H9 (cell line): ENCODE measurements around the gene DUOXA2. TPM values are rescaled to one million over a fixed set of nuclear protein-coding genes. Genes with fewer than 3 reads are reported as not detected.
"Not testable (repeated sequence)": the region's sequence is repeated elsewhere in the genome, so short reads cannot be mapped to it uniquely, and the experiment has no call there.

Experiments used
- DNase-seq: peaks from one replicate; pipeline ENCODE4 v3.0.0-alpha.2; 2017
- H2AFZ ChIP-seq: one replicate; pipeline ENCODE4 v1.6.1; 2013; ENCODE audit warnings: mild to moderate bottlenecking, low read length, control low read depth, moderate library complexity
- H2AK5ac ChIP-seq: 2 replicates; pipeline ENCODE4 v1.6.1; 2013; ENCODE audit warnings: low read length, control low read depth, mixed read lengths; ENCODE audit not compliant: insufficient read length
- H2BK120ac ChIP-seq: one replicate; pipeline ENCODE4 v1.6.1; 2013; ENCODE audit warnings: low read depth, mild to moderate bottlenecking, low read length, control low read depth, inconsistent platforms; ENCODE audit not compliant: poor library complexity, severe bottlenecking
- H2BK12ac ChIP-seq: 2 replicates; pipeline ENCODE4 v1.6.1; 2013; ENCODE audit warnings: low read length, control low read depth, mixed read lengths, low read depth; ENCODE audit not compliant: insufficient read length
- H2BK15ac ChIP-seq: 2 replicates; pipeline ENCODE4 v1.6.1; 2013; ENCODE audit warnings: low read depth, low read length, control low read depth
- H2BK20ac ChIP-seq: one replicate; pipeline ENCODE4 v1.6.1; 2013; ENCODE audit warnings: low read depth, mild to moderate bottlenecking, low read length, control low read depth, inconsistent platforms; ENCODE audit not compliant: poor library complexity, severe bottlenecking
- H2BK5ac ChIP-seq: 2 replicates; pipeline ENCODE4 v1.6.1; 2013; ENCODE audit warnings: low read length, control low read depth, mixed read lengths; ENCODE audit not compliant: insufficient read length
- H3K14ac ChIP-seq: 2 replicates; pipeline ENCODE4 v1.6.1; 2013; ENCODE audit warnings: low read length, control low read depth; ENCODE audit not compliant: insufficient read depth
- H3K18ac ChIP-seq: 2 replicates; pipeline ENCODE4 v1.6.1; 2013; ENCODE audit warnings: low read depth, mild to moderate bottlenecking, mixed read lengths, low read length, control low read depth; ENCODE audit not compliant: insufficient read length
- H3K23ac ChIP-seq: 2 replicates; pipeline ENCODE4 v1.6.1; 2013; ENCODE audit warnings: low read length, control low read depth, mixed read lengths, low read depth; ENCODE audit not compliant: insufficient read length
- H3K23me2 ChIP-seq: 2 replicates; pipeline ENCODE4 v1.6.1; 2013; ENCODE audit warnings: low read depth, mild to moderate bottlenecking, mixed read lengths, low read length, control low read depth; ENCODE audit not compliant: insufficient read length, poor library complexity, severe bottlenecking
- H3K27ac ChIP-seq: 2 replicates; pipeline ENCODE4 v1.5.1; 2013; ENCODE audit warnings: low read length, control low read depth, mixed read lengths, low read depth; ENCODE audit not compliant: insufficient read length
- H3K27me3 ChIP-seq: 2 replicates; pipeline ENCODE4 v1.6.1; 2013; ENCODE audit warnings: low read length, control low read depth, inconsistent platforms; ENCODE audit not compliant: insufficient read depth
- H3K4ac ChIP-seq: 2 replicates; pipeline ENCODE4 v1.6.1; 2013; ENCODE audit warnings: low read depth, mild to moderate bottlenecking, control low read depth, inconsistent platforms, low read length, moderate library complexity
- H3K4me1 ChIP-seq: 2 replicates; pipeline ENCODE4 v1.6.1; 2013; ENCODE audit warnings: low read length, control low read depth, inconsistent platforms; ENCODE audit not compliant: insufficient read depth
- H3K4me2 ChIP-seq: 2 replicates; pipeline ENCODE4 v1.6.1; 2013; ENCODE audit warnings: low read length, control low read depth, mixed read lengths; ENCODE audit not compliant: insufficient read length, insufficient read depth
- H3K56ac ChIP-seq: 2 replicates; pipeline ENCODE4 v1.6.1; 2013; ENCODE audit warnings: low read depth, mild to moderate bottlenecking, mixed read lengths, low read length, control low read depth; ENCODE audit not compliant: insufficient read length
- H3K79me1 ChIP-seq: 2 replicates; pipeline ENCODE4 v1.6.1; 2013; ENCODE audit warnings: low read depth, mild to moderate bottlenecking, moderate library complexity, low read length, control low read depth, inconsistent platforms; ENCODE audit not compliant: insufficient read depth, poor library complexity, severe bottlenecking
- H3K79me2 ChIP-seq: 2 replicates; pipeline ENCODE4 v1.6.1; 2013; ENCODE audit warnings: low read length, control low read depth, inconsistent platforms; ENCODE audit not compliant: insufficient read depth
- H3K9ac ChIP-seq: 2 replicates; pipeline ENCODE4 v1.6.1; 2013; ENCODE audit warnings: low read length, control low read depth, mixed read lengths; ENCODE audit not compliant: insufficient read length; ENCODE audit errors: extremely low read depth
- H3K9me3 ChIP-seq: one replicate; pipeline ENCODE4 v1.6.1; 2013; ENCODE audit warnings: low read depth, low read length, inconsistent platforms; ENCODE audit not compliant: control insufficient read depth
- H3T11ph ChIP-seq: one replicate; pipeline ENCODE4 v1.6.1; 2013; ENCODE audit warnings: mild to moderate bottlenecking, low read length, control low read depth, inconsistent platforms
- H4K20me1 ChIP-seq: one replicate; pipeline ENCODE4 v1.6.1; 2013; ENCODE audit not compliant: control insufficient read depth, insufficient read length, insufficient read depth
- H4K5ac ChIP-seq: 2 replicates; pipeline ENCODE4 v1.6.1; 2013; ENCODE audit warnings: low read depth, mild to moderate bottlenecking, mixed read lengths, low read length, control low read depth; ENCODE audit not compliant: insufficient read length
- H4K8ac ChIP-seq: replicated peaks from 2 replicates; pipeline ENCODE4 v1.6.1; 2013; ENCODE audit warnings: low read length, control low read depth, mixed read lengths, low read depth; ENCODE audit not compliant: insufficient read length
- H4K91ac ChIP-seq: 2 replicates; pipeline ENCODE4 v1.6.1; 2013; ENCODE audit warnings: low read depth, mild to moderate bottlenecking, moderate library complexity, mixed read lengths, low read length, control low read depth; ENCODE audit not compliant: insufficient read length
- H3K27ac Mint-ChIP-seq, 3 experiments: 2 replicates in 2 of 3; 3 replicates in 1 of 3; pipeline ENCODE4 v1.8.0; 2020 to 2021; ENCODE audit warnings: mixed read lengths in 3 of 3, mild to moderate bottlenecking in 1 of 3, moderate library complexity in 1 of 3
- H3K27me3 Mint-ChIP-seq: 2 replicates; pipeline ENCODE4 v1.8.0; 2021; ENCODE audit warnings: low read depth, mild to moderate bottlenecking, moderate library complexity, mixed read lengths
- H3K36me3 Mint-ChIP-seq, 3 experiments: 2 replicates in 2 of 3; 3 replicates in 1 of 3; pipeline ENCODE4 v1.8.0; 2020 to 2021; ENCODE audit warnings: low read depth in 3 of 3, mixed read lengths in 3 of 3; ENCODE audit not compliant: insufficient read depth in 1 of 3
- H3K4me1 Mint-ChIP-seq, 2 experiments: 2 replicates each; pipeline ENCODE4 v1.8.0; 2020; ENCODE audit warnings: mixed read lengths in 2 of 2
- H3K4me3 Mint-ChIP-seq, 2 experiments: 2 replicates in 1 of 2; 3 replicates in 1 of 2; pipeline ENCODE4 v1.8.0; 2020 to 2021; ENCODE audit warnings: mild to moderate bottlenecking in 2 of 2, mixed read lengths in 2 of 2, moderate library complexity in 1 of 2
- H3K9me3 Mint-ChIP-seq, 2 experiments: 2 replicates in 1 of 2; 3 replicates in 1 of 2; pipeline ENCODE4 v1.8.0; 2020; ENCODE audit warnings: mild to moderate bottlenecking in 2 of 2, mixed read lengths in 2 of 2, moderate library complexity in 1 of 2
- CTCF ChIP-seq: fragments of 200-600 bp; sonication (generic); conservative IDR thresholded peaks from 3 replicates; pipeline ENCODE4 v1.8.0; 2021; ENCODE audit warnings: antibody characterized with exemption, mild to moderate bottlenecking
- WGBS: extraction: QIAGEN DNeasy Blood & Tissue Kit; methylation state at CpG from one replicate; pipeline ENCODE4 v1.1.7; 2013; ENCODE audit warnings: missing lambda C conversion rate, low lambda C conversion rate, mixed read lengths; ENCODE audit not compliant: insufficient read length; ENCODE audit errors: extremely low coverage; 5-methylcytosine and 5-hydroxymethylcytosine counted together
- total RNA-seq: library from RNA; stranded (reverse); gene quantifications from 2 replicates; pipeline ENCODE4 v1.2.1, GENCODE V29; 2021

DUOXA2 gene
- total RNA-seq, 1 experiment from 2014 or later = not detected

- H3K27ac Mint-ChIP-seq = peak overlapping the region in 1 of 3 experiments; percentile 48; a peak in 1 of 7 replicates
- Histone ChIP-seq H3K79me1 (no peaks in the 10 kb centered on the region), H3K56ac (no peak overlapping the region), H3K9ac (no peak overlapping the region), H3K23me2 (no peaks in the 10 kb centered on the region), H3K23ac (no peak overlapping the region), H2BK5ac (no peak overlapping the region), H3K4me2 (no peak overlapping the region), H3K27me3 (no peaks in the 10 kb centered on the region; the same call in 1 of the 2 replicates), H4K91ac (no peak overlapping the region), H4K5ac (no peak overlapping the region), H3K4me1 (peaks cover 6% of the 10 kb centered on the region; the same call in 1 of the 2 replicates), H3K79me2 (no peaks in the 10 kb centered on the region), H2BK120ac (no peak overlapping the region), H2AK5ac (no peak overlapping the region), H3K18ac (no peak overlapping the region), H2BK20ac (no peak overlapping the region), H3T11ph (no peak overlapping the region), H2BK15ac (no peak overlapping the region), H2AFZ (no peak overlapping the region), H3K14ac (no peak overlapping the region; the same call in 1 of the 2 replicates), H4K8ac (no peak overlapping the region), H3K27ac (no peak overlapping the region), H3K9me3 (no peaks in the 10 kb centered on the region), H3K4ac (no peak overlapping the region), H4K20me1 (no peaks in the 10 kb centered on the region), H2BK12ac (no peak overlapping the region)
- H3K4me3 Mint-ChIP-seq = no peak overlapping the region
- no CpG with 5 or more reads among the region's 6 CpGs for WGBS
- no peaks in the 10 kb centered on the region; a peak in 1 of 7 replicates for H3K36me3 Mint-ChIP-seq
- no peak for TF ChIP-seq CTCF
- H3K9me3 Mint-ChIP-seq = no peaks in the 10 kb centered on the region
- peaks cover 20 to 28% of the 10 kb centered on the region in 2 experiments for H3K4me1 Mint-ChIP-seq
- no peak for DNase-seq
- H3K27me3 Mint-ChIP-seq = peaks cover 38% of the 10 kb centered on the region
Observed at GRCh38 chr15:45102226-45102625, 11.9 kb upstream of the DUOXA2 start.

- H3K27me3 Mint-ChIP-seq = peaks cover 42% of the 10 kb centered on the region
- H3K27ac Mint-ChIP-seq = peak overlapping the region in 1 of 3 experiments; percentile 87; a peak in 1 of 7 replicates
- H4K91ac ChIP-seq = not testable (repeated sequence)
Observed at GRCh38 chr15:45104170-45104569, 10.0 kb upstream of the DUOXA2 start.

More at GRCh38 chr15:45104170-45104569, 10.0 kb upstream of the DUOXA2 start:
- H3K23me2 ChIP-seq, H3K79me1 ChIP-seq, H2BK15ac ChIP-seq, H3K36me3 Mint-ChIP-seq, H3K56ac ChIP-seq, H3K14ac ChIP-seq, H3K18ac ChIP-seq, H4K8ac ChIP-seq, H2AFZ ChIP-seq, H3T11ph ChIP-seq, H2BK120ac ChIP-seq, H3K27me3 ChIP-seq, H3K4me3 Mint-ChIP-seq, H2BK5ac ChIP-seq, H3K27ac ChIP-seq, H2BK12ac ChIP-seq, H2AK5ac ChIP-seq, H3K79me2 ChIP-seq, H4K5ac ChIP-seq, H4K20me1 ChIP-seq, H2BK20ac ChIP-seq, H3K4me1 ChIP-seq, H3K4ac ChIP-seq, H3K9me3 Mint-ChIP-seq, H3K9ac ChIP-seq, H3K4me2 ChIP-seq, H3K23ac ChIP-seq, H3K9me3 ChIP-seq, DNase-seq: not testable (repeated sequence)
- H3K4me1 Mint-ChIP-seq = peaks cover 20 to 28% of the 10 kb centered on the region in 2 experiments
- WGBS = no CpG with 5 or more reads among the region's 9 CpGs
